ENCODE data around the gene SERPINA4.
"Not testable (repeated sequence)": the region's sequence is repeated elsewhere in the genome, so short reads cannot be mapped to it uniquely, and the experiment has no call there.

SERPINA4 gene

DNA sequence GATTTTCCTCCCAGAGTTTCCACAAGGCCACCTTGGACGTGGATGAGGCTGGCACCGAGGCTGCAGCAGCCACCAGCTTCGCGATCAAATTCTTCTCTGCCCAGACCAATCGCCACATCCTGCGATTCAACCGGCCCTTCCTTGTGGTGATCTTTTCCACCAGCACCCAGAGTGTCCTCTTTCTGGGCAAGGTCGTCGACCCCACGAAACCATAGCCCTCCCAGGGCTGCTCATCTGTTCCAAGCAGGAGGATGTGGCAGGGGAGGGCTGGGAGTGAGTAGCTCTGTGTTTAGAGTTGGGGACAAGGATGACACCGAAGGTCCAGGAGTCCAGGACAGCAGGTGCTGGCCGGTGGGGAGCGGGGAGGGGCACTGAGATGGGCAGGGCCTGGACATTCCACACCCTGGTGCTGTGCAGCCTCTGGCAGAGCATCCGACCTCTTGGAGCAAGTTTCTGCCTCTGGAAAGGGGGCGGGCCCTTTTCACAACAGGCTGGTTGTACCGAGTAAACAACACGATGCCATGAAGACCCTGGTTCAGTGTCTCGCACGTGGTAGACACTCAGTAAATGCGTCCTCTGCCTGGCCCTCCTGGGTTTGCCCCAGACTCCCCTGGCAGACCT lies 8.2 kb downstream of the SERPINA4 start:
- no peak for DNase-seq (ENCODE audit: low spot score)

DNA sequence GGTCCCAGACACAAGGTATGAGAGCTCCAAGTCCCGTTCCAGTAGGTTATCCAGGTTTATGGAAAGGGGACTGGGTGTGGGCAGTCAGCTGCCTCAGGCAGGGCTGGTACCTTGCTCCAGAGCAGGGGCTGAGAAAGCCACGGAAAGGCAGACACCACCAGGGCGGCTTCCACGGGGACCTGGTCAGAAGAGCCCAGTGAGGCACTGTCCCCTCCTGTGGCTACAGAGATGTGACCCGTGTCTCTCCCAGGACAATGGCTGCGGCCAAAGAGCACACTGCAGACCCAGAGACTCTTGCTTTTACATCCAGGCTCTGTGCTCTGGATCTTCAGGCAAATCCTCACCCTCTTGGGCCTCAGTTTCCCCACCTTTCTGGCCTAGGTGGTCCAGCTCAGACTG lies 8.8 kb downstream of the SERPINA4 start:
- no peak for DNase-seq (ENCODE audit: low spot score)

DNA sequence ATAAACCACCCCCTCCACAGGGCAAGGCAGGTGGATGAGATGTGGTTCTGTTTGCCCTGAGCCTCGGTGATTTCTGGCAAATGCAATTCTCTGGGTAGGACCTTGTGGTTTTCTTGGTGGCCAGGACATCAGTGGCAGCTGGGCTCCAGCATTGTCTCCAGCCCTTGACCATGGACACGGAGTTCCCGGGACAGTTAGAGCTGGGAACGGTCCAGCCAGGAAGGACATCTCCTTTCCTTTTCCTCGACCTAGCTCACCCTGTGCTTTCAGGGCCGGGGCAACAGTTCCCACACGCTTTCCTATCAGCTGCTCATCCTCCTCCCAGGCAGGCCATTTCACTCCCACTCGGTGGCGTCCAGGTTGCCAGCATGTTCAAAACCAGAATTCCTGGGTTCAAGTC lies 9.2 kb downstream of the SERPINA4 start:
- no peak for DNase-seq (ENCODE audit: low spot score)

DNA sequence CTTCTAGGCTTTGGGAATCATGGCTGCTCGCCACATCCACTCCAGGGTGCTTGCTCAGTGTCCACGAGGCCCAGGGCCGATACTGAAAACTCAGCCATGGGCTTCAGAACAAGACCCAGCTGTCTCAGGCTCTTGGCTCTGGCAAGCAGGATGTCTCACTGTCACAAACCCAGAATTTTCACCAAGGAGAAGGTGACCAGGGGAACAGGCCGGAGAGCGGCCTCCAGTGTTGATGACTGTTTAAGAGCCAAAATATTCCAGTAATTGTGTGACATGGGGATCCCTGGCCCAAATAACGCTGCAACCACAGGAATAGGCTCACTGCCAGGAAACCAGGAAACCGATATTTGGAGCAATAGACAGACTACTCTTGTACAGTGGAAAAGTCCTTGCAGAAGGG lies 10.2 kb downstream of the SERPINA4 start:
- no peak for DNase-seq (ENCODE audit: low spot score)

DNA sequence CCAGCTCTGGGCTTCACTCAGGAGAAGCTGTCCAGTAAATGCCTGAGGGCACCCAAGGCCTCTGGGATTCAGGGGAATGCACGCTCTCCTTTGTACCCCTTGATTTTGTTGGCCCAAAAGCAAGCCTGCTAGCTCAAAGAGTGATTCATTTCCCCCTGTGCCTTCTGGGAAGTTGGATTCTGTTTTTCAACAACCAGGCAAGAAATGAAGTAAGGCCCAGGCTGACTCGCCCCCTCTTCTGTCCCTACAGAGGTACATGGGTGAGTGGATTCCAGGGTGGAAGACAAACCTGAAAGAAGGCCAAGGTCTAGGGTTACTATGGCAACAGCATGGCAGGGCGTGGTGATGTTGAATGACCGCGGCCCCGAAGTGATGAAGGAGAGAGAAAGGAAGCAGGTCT lies 10.7 kb downstream of the SERPINA4 start:
- no peak for DNase-seq (ENCODE audit: low spot score)

DNA sequence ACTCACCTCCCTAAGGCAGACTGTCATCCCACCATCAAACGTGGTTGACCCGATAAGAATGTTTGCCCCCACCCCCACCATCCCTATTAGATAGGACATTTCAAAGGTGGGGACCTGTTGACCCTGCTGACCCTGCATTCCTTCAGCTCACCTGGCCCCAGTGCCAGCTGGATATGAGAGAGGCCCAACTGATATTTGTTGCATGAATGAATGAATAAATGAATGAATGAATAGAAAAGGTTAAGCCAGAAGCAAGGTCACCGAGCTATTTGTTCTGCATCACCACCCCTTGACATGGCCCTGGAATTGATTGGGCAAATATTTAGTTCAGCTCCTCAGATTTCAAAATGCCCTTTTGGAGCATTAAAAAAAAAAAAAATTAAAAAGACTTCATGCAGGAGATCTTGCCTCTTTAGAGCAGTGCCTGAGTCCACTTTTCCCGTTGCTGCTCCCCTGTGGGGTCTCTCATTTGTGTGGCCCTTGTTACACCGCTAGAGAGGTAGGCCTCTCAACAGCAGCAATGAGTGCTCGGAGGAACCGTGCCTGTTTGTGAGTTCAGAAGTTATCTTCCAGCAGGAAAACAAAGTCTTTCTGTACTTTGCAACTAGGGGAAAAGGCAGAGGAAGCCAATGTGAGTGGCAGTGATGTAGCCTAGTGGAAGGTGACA lies 11.5 kb downstream of the SERPINA4 start:
- no peak for DNase-seq (ENCODE audit: low spot score)

DNA sequence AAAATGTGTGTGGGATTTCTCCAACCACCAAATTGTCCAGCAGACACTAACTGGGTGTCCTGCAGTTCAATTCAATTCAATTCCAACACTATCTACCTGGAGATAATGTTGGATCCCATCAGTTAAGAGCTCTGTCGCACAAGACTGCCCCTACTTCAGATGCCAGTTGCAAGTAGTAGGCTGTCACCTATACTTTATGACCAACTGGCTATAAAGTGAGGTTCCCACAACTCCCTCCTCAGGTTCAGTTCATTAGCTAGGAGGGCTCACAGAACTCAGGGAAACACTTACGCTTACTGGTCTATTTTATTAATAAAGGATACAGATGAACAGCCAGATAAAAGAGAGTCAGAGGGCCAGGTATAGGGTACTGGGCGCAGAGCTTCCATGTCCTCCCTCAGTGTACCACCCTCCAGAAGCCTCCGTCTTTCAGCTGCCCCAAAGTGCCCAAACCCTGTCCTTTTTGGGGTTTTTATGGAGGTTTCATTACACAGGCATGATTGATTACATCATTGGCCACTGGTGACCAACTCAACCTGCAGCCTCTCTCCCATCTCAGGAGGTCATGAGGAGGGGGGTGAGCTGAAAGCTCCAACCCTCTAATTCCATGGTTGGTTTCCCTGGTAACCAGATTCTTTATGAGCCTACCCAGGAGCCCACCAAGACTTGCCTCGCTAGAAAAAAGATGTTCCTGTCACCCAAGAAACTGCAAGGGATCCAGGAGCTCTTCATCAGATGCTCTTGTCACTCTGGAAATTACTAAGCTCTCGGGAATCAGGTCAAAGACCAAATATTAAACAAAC lies 12.4 kb downstream of the SERPINA4 start:
- DNase-seq (ENCODE audit: low spot score), result no peak

DNA sequence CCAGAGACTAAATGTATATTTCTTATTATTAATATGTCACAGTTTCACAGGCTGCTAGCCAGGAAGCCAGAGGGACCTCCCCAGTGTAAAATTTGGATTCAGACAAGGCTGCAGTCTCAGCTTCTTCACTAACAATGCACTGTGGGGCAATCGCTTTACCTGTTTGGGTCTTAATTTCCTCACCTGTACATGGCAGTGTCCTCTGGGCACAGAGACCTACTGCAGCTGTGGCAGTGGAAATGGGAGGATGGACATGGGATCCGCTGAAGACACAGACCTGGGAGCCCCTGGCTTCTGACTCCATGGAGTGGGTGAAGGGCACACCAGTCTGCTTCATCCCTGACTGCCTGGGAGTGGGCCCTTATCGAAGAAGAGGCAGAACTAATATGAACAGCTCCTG lies 13.1 kb downstream of the SERPINA4 start:
- DNase-seq (ENCODE audit: low spot score), result no peak

DNA sequence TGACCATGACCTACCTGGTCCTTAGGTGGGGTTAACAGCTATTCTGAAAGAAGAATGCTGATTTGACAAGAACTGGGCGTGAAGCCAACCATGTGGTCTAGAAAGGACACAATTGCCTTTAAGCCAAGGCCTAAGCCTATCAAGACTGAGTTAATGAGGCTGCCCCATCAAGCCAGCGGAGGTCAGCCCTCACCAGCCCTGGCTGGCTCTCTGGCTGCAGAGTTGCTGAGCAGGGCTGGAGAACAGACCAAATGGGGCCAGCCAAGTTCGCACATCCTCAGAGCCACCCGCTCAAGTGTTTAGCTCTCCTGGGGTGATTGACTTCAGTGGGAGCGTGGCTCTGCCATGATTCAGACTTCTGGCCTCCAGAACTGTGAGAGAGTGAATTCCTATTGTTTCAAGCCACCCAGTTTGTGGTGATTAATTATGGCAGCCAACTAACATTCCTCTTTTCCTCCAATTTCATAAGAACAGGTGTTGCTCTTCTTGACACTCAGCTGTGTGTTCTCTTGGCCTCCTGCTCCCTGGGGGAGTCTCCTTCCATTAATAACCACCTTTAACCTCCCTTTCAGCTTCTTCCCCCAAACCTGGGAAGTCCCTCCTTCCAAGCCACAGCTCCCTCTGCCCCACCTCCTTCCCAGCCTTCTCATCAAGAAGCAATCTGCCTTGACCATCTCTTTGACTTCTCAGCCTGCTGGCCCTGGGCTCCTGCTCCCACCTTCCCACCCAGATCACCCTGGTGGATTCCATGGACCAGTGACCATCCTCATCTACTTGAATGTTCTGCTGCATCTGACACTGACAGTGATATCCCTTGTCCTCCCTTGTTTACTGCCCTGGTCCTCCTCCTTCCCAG lies 14.7 kb downstream of the SERPINA4 start:
- DNase-seq (ENCODE audit: low spot score), result no peak

DNA sequence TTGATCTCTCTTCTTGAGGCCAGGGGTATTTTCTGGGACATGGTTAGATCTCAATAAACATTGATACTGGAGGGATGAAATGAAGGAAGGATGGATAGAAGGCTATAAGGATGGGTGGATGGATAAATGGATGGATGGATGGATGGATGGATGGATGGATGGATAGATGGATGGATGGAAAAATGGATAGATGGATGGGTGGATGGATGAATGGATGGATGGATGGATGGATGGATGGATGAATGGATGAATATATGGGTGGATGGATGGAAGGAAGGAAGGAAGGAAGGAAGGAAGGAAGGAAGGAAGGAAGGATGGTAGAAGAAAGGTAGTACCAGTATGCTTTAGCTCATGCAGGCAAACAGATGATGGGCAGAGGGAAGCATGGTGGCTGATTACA lies 16.2 kb downstream of the SERPINA4 start:
- not testable (repeated sequence) for DNase-seq (ENCODE audit: low spot score)

DNA sequence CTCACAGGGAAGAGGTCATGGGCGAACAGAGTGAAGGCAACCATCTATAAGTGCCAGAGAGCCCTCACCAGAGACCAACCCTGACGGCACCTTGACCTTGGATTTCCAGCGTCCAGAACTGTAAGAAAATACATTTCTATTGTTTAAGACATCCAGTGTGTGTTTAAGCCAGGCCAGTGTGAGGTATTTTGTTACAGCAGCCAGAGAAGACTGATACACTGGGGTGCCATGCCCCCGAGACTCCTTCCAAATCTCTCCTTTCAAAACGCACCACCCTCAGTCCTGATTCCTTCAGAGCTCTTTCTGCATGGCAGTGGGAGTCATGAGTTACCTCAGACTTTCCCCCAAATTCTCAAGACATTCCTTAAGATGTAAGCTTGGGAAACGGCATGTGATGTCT lies 17.5 kb downstream of the SERPINA4 start:
- DNase-seq (ENCODE audit: low spot score), result no peak

DNA sequence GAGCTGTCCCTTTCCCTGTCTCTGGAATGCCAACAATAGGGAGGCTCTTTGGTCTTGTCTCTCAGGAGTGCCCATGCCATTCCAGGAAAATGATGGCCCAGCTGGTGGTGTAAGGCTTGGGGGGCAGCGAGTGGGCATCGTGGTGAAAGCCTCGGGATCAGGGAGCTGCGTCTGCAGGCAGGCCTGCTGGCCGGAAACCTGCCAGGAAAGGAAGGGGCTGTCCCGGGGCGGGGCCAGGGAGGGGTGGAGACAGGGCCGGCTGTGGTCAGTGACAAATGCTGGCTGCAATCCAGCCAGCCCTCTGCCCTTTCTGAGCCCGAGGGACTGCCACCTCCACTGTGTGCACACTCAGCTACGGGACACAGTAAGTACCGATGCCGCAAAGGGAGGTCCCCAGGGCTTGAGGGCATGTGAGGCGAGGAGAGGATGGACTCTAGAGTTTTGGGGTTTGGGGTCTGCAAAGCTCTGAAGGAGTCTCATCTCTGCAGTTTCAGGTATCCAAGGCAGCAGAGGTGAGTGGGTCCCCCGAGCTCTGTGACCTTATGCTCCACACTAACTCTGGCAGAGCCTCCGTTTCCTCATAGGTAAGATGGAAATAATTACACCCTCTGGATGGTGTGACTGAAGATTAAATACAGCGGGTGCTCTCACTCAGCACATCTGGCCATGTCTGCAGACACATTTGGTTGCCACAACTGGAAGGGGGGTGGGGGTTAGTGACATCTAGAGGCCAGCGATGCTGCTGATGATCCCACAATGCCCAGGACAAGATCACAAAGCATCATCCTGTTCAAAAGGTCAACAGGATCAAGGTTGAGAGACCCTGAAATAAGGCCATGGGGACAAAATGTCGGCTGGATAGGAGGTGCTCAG lies 20.1 kb downstream of the SERPINA4 start, which contains the start of gene SERPINA5:
SERPINA5 (plus strand) TSS at position 300 of the 873 bp plus-strand sequence. CDS start 5,937 bp downstream, outside the sequence.
- DNase-seq (ENCODE audit: low spot score), result no peak

DNA sequence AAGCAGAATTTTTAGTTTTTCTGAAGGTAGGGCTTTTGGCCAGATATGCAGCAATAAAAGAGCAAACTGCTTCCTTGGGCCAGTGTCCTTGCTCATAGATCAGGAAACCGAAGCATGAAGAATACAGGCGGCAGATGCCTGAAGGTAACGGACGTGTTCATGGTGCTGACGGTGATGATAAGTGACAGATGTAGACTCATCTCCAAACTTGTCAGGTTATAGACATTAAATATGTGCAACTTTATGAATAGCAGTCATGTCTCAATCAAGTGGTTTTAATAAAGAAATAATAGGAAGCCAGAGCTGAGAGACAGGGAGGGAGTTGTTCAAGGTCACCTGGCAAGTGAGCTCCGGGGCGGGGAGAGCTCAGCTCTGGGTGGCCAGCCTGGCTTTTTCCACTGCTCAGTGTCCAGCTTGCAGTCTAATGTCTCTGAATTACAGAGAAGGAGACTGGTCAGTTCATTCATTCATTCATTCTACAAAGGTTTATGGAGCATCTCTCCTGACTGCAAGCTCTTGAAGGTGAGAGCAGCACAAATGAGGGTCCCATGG lies 21.0 kb downstream of the SERPINA4 start:
- DNase-seq (ENCODE audit: low spot score), result no peak

DNA sequence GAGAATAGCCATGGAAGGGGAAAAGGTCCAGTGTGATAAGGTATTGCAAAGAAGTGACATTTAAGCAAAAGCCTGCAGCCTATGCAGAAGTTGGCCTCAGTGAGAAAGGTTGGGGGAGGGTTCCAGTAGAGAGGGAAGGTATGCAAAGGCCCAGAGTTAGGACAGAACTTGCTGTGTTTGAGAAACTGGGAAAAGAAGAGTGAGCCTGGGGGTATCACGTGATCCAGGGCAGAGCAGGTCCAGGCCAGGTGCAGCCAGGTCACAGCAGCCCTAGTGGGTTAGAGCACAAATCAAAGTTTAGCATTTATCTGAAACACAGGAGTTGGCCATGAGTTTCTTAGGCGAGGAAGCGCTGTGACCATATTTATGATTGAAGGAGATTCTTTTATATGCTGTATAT lies 21.6 kb downstream of the SERPINA4 start:
- no peak for DNase-seq (ENCODE audit: low spot score)

DNA sequence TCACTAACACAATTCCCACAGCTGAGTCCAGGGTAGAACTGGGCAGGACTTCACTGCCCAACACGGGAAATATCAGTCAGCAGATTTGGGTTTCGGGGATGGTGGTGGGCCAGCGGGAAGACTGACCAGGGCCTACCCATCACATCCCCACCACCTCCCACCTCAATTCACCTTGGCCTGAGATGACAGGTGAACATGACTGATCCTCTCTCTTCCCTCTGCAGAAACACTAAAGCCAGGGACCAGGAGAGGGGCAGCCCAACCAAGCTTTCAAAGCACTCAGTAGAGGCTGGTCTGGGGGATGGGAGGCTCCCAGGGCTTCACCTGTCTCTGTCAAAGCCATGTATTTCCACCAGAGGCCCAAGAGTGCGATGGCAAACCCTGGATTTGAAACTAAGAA lies 22.3 kb downstream of the SERPINA4 start:
- no peak for DNase-seq (ENCODE audit: low spot score)

DNA sequence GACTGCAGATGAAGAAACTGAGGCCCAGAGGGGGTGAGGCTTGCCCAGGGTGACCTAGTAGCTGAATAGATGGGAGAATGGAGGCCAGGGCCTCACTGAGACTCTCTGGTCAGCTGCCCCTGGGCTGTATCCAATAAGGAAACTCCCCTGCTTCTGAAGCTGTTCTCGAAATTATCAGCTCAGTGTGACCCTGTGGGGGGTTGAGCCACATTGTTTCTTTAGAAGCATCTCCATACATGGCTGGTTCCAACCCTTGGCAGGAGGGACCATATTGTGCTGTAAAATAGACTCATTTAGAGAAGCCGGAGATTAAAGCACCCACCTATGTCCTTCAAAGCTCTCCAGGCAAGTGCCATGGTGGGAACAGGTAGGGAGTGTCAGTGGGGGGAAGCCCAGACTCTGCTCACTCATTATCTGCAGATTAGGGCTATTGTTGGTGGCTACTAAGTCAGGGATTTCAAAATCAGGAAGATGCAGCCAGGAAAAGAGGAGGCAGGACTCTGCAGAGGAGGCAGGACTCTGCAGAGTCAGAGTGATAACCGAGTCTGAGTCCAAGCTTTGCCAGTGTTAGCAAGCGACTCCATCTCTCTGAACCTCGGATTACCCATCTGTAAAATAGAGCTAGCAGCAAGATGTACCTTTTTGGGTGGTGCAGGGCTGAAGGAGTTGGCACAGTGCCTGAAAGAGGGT lies 23.5 kb downstream of the SERPINA4 start:
- DNase-seq (ENCODE audit: low spot score), result no peak

DNA sequence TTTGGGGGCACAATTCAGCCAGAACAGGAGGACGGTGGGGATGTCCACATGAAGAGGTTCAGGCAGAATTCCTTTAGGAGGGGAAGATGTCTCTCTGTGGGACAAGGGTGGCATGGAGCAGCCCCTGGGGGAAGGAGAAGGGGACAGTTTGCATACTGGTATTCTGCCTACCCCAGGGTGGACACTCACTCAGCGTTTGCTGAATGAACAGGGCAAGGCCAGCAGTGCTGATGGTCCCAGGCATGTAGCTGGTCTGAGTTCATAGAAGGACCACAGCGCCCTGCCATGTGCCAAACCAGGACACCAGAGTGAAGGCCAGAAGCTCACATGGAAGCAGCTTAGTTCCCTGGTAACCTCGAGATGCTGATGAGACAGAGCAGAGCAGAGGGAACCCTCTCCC lies 25.4 kb downstream of the SERPINA4 start:
- no peak for DNase-seq (ENCODE audit: low spot score)

DNA sequence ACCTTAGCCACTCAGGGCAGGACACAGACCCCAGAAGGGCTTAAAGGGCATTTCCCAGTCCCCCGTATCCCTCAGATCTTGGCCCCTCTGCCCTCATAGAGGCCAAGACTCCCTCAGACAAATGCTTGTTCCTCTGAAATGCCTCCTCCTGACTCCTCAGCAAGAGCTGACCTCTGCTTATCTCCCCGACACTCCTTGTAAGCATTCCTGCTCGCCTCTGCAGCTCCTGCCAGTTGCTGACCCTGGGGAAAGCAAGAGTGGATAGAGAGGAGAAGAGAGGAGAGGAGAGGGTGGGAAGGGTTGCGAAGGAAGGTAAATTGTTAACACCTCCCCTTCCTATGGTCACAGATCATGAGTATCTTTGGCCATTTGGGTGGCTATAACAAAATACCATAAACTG lies 27.1 kb downstream of the SERPINA4 start:
- DNase-seq (ENCODE audit: low spot score), result no peak

DNA sequence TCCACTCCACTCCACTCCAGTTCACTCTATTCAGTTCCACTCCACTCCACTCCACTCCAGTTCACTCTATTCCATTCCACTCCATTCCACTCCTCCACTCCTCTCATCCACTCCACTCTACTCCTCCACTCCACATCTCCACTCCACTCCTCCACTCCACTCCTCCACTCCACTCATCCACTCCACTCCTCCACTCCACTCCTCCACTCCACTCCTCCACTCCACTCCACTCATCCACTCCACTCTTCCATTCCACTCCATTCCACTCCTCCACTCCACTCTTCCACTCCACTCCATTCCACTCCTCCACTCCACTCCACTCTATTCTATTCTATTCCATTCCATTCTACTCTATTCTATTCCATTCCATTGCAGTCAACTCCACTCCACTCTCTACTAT lies 29.8 kb downstream of the SERPINA4 start:
- DNase-seq (ENCODE audit: low spot score), result no peak

DNA sequence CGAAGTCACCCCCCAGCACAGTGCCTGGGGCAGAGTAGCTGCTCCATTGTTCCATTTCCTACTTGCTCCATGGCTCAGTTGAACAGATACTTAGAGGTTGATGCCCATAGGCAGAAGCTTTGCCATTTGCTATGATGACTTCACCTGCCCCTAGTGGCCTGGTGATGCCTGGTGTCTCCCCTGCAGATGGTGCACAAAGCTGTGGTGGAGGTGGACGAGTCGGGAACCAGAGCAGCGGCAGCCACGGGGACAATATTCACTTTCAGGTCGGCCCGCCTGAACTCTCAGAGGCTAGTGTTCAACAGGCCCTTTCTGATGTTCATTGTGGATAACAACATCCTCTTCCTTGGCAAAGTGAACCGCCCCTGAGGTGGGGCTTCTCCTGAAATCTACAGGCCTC lies 30.6 kb downstream of the SERPINA4 start:
- DNase-seq (ENCODE audit: low spot score), result no peak

Data from germinal center (tissue), 1 donor.